HG02588 (cell line): Measurements from ENCODE around the gene SNRPB.
"Not testable (repeated sequence)": the region's sequence is repeated elsewhere in the genome, so short reads cannot be mapped to it uniquely, and the experiment has no call there.

ENCODE experiments used
- ATAC-seq: cut with Tn5 transposase; IDR thresholded peaks from one replicate; pipeline ENCODE4 v1.9.1; 2021; ENCODE audit warnings: mild to moderate bottlenecking, moderate library complexity; ENCODE audit not compliant: unreplicated experiment

Gene SNRPB

GRCh38 chr20:2470423-2471193 lies at the start of gene SNRPB:
TSS of gene SNRPB (minus strand) at chr20:2470789. CDS start at chr20:2470690, 99 bp downstream.
- peak; percentile 96 for ATAC-seq

GRCh38 chr20:2519115-2519809 lies 48.7 kb upstream of the SNRPB start:
- no peak for ATAC-seq

GRCh38 chr20:2518558-2518957 lies 48.0 kb upstream of the SNRPB start:
- ATAC-seq = no peak

- ATAC-seq = no peak
Measured at GRCh38 chr20:2518096-2518495, 47.5 kb upstream of the SNRPB start.

- no peak for ATAC-seq
Measured at GRCh38 chr20:2516399-2516798, 45.8 kb upstream of the SNRPB start.

GRCh38 chr20:2515203-2515602 lies 44.6 kb upstream of the SNRPB start:
- no peak for ATAC-seq

GRCh38 chr20:2509794-2510193 lies 39.2 kb upstream of the SNRPB start:
- ATAC-seq = no peak

GRCh38 chr20:2509468-2509781 lies 38.8 kb upstream of the SNRPB start:
- ATAC-seq = no peak

- peak; percentile 88 for ATAC-seq
Measured at GRCh38 chr20:2508631-2509467, 38.3 kb upstream of the SNRPB start, which contains the start of gene ZNF343. TSS of gene ZNF343 (minus strand) at chr20:2508915. CDS start at chr20:2493895, 15,020 bp downstream.

- ATAC-seq = no peak
Measured at GRCh38 chr20:2507875-2508630, 37.5 kb upstream of the SNRPB start.

- no peak for ATAC-seq
Measured at GRCh38 chr20:2507464-2507863, 36.9 kb upstream of the SNRPB start.

GRCh38 chr20:2506426-2506825 lies 35.8 kb upstream of the SNRPB start:
- not testable (repeated sequence) for ATAC-seq

GRCh38 chr20:2504803-2505202 lies 34.2 kb upstream of the SNRPB start:
- ATAC-seq = not testable (repeated sequence)

GRCh38 chr20:2502808-2503384 lies 32.3 kb upstream of the SNRPB start:
- not testable (repeated sequence) for ATAC-seq

- ATAC-seq = no peak
Measured at GRCh38 chr20:2485661-2486060, 15.1 kb upstream of the SNRPB start.

- no peak for ATAC-seq
Measured at GRCh38 chr20:2485080-2485479, 14.5 kb upstream of the SNRPB start.

- ATAC-seq = no peak
Measured at GRCh38 chr20:2483504-2483903, 12.9 kb upstream of the SNRPB start.

GRCh38 chr20:2480381-2480780 lies 9.8 kb upstream of the SNRPB start:
- ATAC-seq = no peak

GRCh38 chr20:2476742-2477615 lies 6.4 kb upstream of the SNRPB start:
- ATAC-seq = no peak
